Measurements from ENCODE around the gene HNF4A. TPM values are rescaled to one million over a fixed set of nuclear protein-coding genes. Genes with fewer than 3 reads are reported as not detected.
A peak's percentile ranks its signal among the peaks of the same experiment; 100 is the strongest.

HNF4A gene
- total and polyA plus RNA-seq, 2 of the 13 experiments (the other 11 are each of a cell fraction or from before 2014, with no cell fraction given), result 80.9 to 169 TPM

DNA sequence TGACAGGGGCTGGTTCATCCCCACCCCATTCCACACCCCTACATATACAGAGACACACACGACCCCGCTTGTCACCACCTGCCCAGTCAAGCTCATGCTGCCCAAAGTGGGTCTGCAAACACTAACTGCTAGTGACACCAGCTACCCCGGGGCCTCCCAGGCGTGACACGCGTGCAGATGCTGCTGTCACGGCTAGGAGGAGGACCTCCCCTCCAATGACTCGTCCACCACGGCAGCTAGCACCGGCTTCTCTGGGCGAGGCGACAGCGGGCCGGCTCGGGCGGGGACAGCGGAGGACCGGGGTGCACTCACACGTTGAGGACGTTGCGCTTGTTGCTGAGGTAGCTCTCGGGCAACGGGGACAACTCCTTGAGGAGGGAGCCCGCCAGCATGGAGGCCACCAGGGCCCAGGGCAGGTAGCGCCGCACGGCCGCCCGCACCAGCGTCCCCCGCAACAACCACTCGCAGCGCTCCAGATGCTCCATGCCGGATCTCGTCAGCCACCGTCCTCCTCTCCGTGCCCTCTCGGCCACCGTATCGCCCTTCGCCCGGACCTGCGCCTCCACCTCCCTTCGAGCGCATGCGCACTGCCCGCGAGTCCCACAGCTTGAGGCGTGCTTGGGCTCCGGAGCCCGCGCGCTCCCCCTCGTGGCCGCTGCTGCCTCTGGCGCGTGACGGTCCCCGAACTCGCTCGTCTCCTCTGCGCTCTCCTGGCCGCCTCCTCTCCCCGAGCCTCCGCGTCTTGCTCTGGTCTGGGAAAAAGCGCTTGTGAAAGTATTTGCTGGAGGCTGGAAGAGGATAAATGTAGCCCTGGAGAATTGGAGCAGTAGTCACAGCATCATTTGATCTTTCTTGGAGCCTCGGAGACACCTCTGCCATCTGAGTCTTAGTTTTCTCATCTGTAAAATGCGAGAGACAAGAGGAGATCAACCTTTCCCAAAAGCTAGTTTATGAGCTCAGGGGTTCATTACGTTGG lies 44.5 kb upstream of the HNF4A start, which contains the start of gene FITM2 (continued):
- TF ChIP-seq ZNF589 (CRISPR knock-in tag; conservative IDR thresholded peaks at IDR 0.05) (0 out of 2 replicates have a peak, but pooled peaks have one; percentile 81), SETDB1 (CRISPR knock-in tag; IDR thresholded peaks at IDR 0.05; ENCODE audit: borderline replicate concordance) (no peak), HNRNPK (IDR thresholded peaks at IDR 0.05; ENCODE audit: low read depth, low read length, poor library complexity, severe bottlenecking) (peak; percentile 75), ZNF138 (CRISPR knock-in tag; IDR thresholded peaks at IDR 0.05; ENCODE audit: low read depth) (peak; percentile 95; the same call in 1 of the 2 replicates), RBAK (CRISPR knock-in tag; IDR thresholded peaks at IDR 0.05) (peak; percentile 52; the same call in 1 of the 2 replicates), CENPX (CRISPR knock-in tag; IDR thresholded peaks at IDR 0.05) (no peak), MYNN (CRISPR knock-in tag; IDR thresholded peaks at IDR 0.05; ENCODE audit: low read depth) (0 out of 2 replicates have a peak, but pooled peaks have one; percentile 66), NFE2L1 (CRISPR knock-in tag; IDR thresholded peaks at IDR 0.05; ENCODE audit: borderline replicate concordance) (peak; percentile 62), EHMT2 (IDR thresholded peaks at IDR 0.05; ENCODE audit: borderline replicate concordance, low read depth, low read length) (peak; percentile 51; the same call in 1 of the 2 replicates), MED8 (CRISPR knock-in tag; IDR thresholded peaks at IDR 0.05; ENCODE audit: insufficient replicate concordance) (peak; percentile 24), KAT2B (IDR thresholded peaks at IDR 0.05; ENCODE audit: borderline replicate concordance, low read depth, low read length) (no peak), CAMTA2 (CRISPR knock-in tag; IDR thresholded peaks at IDR 0.05; ENCODE audit: borderline replicate concordance) (peak; percentile 56; the same call in 1 of the 2 replicates), HCFC1 (IDR thresholded peaks at IDR 0.05; ENCODE audit: low read depth, low read length) (peak; percentile 67)
- TF ChIP-seq, protein P1, sequence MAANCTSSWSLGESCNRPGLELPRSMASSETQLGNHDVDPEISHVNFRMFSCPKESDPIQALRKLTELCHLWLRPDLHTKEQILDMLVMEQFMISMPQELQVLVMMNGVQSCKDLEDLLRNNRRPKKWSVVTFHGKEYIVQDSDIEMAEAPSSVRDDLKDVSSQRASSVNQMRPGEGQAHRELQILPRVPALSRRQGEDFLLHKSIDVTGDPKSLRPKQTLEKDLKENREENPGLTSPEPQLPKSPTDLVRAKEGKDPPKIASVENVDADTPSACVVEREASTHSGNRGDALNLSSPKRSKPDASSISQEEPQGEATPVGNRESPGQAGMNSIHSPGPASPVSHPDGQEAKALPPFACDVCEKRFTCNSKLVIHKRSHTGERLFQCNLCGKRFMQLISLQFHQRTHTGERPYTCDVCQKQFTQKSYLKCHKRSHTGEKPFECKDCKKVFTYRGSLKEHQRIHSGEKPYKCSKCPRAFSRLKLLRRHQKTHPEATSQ (CRISPR knock-in tag; IDR thresholded peaks at IDR 0.05; ENCODE audit: borderline replicate concordance), result no peak; the same call in 1 of the 2 replicates
- TF ChIP-seq, protein P2, sequence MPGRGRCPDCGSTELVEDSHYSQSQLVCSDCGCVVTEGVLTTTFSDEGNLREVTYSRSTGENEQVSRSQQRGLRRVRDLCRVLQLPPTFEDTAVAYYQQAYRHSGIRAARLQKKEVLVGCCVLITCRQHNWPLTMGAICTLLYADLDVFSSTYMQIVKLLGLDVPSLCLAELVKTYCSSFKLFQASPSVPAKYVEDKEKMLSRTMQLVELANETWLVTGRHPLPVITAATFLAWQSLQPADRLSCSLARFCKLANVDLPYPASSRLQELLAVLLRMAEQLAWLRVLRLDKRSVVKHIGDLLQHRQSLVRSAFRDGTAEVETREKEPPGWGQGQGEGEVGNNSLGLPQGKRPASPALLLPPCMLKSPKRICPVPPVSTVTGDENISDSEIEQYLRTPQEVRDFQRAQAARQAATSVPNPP (CRISPR knock-in tag; IDR thresholded peaks at IDR 0.05), result no peak
- TF ChIP-seq, protein P3, sequence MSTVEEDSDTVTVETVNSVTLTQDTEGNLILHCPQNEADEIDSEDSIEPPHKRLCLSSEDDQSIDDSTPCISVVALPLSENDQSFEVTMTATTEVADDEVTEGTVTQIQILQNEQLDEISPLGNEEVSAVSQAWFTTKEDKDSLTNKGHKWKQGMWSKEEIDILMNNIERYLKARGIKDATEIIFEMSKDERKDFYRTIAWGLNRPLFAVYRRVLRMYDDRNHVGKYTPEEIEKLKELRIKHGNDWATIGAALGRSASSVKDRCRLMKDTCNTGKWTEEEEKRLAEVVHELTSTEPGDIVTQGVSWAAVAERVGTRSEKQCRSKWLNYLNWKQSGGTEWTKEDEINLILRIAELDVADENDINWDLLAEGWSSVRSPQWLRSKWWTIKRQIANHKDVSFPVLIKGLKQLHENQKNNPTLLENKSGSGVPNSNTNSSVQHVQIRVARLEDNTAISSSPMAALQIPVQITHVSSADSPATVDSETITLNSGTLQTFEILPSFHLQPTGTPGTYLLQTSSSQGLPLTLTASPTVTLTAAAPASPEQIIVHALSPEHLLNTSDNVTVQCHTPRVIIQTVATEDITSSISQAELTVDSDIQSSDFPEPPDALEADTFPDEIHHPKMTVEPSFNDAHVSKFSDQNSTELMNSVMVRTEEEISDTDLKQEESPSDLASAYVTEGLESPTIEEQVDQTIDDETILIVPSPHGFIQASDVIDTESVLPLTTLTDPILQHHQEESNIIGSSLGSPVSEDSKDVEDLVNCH (CRISPR knock-in tag; IDR thresholded peaks at IDR 0.05), result no peak
- TF ChIP-seq, protein P4, sequence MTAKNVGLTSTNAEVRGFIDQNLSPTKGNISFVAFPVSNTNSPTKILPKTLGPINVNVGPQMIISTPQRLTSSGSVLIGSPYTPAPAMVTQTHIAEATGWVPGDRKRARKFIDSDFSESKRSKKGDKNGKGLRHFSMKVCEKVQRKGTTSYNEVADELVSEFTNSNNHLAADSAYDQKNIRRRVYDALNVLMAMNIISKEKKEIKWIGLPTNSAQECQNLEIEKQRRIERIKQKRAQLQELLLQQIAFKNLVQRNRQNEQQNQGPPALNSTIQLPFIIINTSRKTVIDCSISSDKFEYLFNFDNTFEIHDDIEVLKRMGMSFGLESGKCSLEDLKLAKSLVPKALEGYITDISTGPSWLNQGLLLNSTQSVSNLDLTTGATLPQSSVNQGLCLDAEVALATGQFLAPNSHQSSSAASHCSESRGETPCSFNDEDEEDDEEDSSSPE (CRISPR knock-in tag; IDR thresholded peaks at IDR 0.05), result peak; percentile 91
- TF ChIP-seq, protein P5, sequence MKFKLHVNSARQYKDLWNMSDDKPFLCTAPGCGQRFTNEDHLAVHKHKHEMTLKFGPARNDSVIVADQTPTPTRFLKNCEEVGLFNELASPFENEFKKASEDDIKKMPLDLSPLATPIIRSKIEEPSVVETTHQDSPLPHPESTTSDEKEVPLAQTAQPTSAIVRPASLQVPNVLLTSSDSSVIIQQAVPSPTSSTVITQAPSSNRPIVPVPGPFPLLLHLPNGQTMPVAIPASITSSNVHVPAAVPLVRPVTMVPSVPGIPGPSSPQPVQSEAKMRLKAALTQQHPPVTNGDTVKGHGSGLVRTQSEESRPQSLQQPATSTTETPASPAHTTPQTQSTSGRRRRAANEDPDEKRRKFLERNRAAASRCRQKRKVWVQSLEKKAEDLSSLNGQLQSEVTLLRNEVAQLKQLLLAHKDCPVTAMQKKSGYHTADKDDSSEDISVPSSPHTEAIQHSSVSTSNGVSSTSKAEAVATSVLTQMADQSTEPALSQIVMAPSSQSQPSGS (CRISPR knock-in tag; IDR thresholded peaks at IDR 0.05), result peak; percentile 92
- TF ChIP-seq, protein P6, sequence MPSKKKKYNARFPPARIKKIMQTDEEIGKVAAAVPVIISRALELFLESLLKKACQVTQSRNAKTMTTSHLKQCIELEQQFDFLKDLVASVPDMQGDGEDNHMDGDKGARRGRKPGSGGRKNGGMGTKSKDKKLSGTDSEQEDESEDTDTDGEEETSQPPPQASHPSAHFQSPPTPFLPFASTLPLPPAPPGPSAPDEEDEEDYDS (CRISPR knock-in tag; IDR thresholded peaks at IDR 0.05), result peak; percentile 63
